HG03342 (cell line): Measurements from ENCODE around the gene DIP2C.
"Not testable (repeated sequence)": the region's sequence is repeated elsewhere in the genome, so short reads cannot be mapped to it uniquely, and the experiment has no call there.

ENCODE experiments used
- ATAC-seq: cut with Tn5 transposase; IDR thresholded peaks from one replicate; pipeline ENCODE4 v1.9.1; 2021; ENCODE audit warnings: mild to moderate bottlenecking, moderate library complexity; ENCODE audit not compliant: unreplicated experiment

Gene DIP2C

DNA sequence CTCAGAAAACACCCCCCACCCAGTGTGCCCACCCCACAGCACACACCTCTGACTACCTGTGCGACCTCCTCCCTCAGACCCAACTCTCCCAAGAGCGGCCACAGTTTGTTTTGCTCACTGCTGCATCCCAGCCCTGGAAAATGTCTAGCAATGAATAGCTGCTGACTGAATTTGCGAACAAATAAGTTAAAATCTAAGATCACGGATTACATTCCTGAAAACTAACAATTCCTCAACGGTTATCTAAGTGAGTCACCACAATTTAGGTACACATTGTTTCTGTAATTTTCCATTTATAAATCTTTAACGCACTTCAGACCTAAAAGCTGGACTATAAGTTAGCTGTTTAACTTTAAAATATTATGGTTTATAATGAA is 319.0 kb downstream of the DIP2C start:
- ATAC-seq, result no peak

GRCh38 chr10:369684-370448 is 319.6 kb downstream of the DIP2C start:
- no peak for ATAC-seq

GRCh38 chr10:369221-369683 is 320.2 kb downstream of the DIP2C start:
- no peak for ATAC-seq

DNA sequence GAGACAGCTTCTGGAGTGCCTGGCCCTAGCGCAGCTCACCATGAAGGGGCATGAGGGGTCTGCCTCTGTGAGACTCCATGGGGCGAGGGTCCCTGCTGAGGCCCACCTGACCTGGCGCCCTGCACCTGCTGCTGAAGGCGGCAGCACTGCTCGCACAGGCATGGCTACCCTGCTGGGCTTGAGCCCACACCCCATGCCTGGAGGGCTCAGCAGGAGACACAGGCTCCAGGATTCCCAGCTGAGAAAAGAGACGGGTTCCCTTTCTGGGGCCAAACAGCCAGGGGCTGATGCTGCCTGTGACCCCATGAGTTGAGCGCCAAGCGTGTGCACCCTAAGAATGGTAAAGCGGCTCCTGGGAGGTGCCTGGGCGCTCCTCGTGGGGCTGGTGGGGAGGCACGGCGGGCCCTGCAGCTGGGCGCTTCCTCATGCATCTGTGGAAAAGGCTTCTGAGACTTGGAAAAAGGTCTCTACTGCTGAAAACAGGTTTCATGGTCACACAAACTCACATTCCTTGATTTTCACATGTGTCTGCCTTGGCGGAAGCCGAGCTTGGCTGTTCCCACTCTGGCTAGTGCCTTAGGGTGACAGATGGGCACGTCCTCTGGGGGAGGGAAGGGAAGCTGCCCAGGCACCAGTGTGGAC is 320.8 kb downstream of the DIP2C start:
- no peak for ATAC-seq

DNA sequence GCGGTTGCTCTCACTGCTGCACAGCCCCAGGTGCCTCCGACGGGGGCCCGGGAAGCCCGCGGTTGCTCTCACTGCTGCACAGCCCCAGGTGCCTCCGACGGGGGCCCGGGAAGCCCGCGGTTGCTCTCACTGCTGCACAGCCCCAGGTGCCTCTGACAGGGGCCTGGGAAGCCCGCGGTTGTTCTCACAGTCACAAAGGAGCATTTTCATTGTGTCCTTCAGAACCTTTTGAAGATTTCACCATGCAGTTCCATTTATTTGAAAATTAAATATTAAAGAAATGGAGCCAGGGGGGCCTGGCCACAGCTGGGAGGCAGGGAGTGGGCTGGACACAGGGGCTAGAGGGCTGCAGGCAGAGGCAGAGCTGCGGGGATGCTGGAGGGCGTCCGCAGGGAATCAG is 321.4 kb downstream of the DIP2C start:
- ATAC-seq, result not testable (repeated sequence)

- no peak for ATAC-seq
These were observed 321.8 kb downstream of the DIP2C start for GRCh38 chr10:367636-368035.

- ATAC-seq, result no peak
These were observed 323.3 kb downstream of the DIP2C start for GRCh38 chr10:366186-366585.

- ATAC-seq, result no peak
These were observed 325.1 kb downstream of the DIP2C start for GRCh38 chr10:364267-364775.

GRCh38 chr10:363152-363551 is 326.3 kb downstream of the DIP2C start:
- no peak for ATAC-seq

DNA sequence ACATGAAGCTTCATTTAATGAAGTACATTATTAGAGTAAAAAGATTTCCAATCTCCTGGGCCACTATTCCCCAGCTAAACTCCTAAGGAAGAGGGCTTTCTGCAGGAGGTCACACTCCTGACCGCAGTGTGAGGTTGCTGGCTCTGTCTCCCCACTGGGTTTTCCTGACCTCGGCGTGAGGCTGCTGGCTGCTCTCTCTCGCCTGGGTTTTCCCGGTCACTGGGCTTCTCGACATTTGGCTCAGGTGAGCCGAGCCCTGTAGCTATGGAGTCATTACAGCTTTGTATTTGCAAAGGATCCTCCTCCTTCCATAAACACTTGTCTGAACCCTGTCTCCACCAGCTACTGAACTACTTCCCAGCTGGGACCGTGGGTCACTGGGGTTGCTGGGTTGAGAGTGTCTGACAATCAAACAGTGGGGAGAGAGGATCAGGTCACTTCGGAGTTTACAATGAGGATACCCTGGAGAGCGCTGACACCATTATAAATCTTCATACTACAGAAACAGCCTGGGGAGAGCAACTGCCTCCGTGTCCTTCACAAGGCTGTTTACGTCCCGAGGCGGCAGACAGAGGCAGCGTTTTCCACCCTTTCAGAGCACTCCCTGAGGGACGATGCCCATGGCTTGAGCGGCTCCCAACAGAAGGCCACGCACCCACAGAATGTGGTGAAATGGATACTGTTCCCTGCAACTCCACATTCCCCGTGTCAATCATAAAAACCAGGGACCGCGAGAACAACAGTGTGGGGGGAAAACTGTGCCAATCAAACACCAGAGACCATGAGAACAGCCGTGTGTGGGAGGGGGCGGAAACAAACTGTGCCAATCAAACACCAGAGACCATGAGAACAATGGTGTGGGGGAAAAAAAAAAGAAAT is 328.0 kb downstream of the DIP2C start:
- ATAC-seq, result no peak

- no peak for ATAC-seq
These were observed 328.8 kb downstream of the DIP2C start for GRCh38 chr10:360653-361052.

DNA sequence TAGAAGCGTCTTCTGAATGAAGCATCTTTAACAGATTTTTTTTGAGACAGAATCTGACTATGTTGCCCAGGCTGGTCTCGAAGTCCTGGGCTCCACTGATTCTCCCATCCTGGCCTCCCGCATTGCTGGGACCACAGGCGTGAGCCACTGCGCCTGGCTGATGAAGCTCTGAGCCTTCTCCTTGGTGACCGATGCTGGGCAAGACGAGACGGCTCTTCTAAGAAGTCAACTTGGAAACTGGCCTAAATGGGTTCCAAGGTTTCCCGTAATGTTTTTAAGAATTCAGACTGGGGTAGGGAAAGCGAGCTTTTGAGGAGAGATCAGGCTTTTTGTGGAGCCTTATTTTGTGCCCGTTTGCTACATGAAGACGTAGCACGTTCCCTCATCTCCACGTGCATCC is 329.7 kb downstream of the DIP2C start:
- no peak for ATAC-seq

GRCh38 chr10:359093-359492 is 330.4 kb downstream of the DIP2C start:
- no peak for ATAC-seq

GRCh38 chr10:357201-357950 is 332.1 kb downstream of the DIP2C start:
- no peak for ATAC-seq

- ATAC-seq, result no peak
These were observed 333.0 kb downstream of the DIP2C start for GRCh38 chr10:356452-356851.

DNA sequence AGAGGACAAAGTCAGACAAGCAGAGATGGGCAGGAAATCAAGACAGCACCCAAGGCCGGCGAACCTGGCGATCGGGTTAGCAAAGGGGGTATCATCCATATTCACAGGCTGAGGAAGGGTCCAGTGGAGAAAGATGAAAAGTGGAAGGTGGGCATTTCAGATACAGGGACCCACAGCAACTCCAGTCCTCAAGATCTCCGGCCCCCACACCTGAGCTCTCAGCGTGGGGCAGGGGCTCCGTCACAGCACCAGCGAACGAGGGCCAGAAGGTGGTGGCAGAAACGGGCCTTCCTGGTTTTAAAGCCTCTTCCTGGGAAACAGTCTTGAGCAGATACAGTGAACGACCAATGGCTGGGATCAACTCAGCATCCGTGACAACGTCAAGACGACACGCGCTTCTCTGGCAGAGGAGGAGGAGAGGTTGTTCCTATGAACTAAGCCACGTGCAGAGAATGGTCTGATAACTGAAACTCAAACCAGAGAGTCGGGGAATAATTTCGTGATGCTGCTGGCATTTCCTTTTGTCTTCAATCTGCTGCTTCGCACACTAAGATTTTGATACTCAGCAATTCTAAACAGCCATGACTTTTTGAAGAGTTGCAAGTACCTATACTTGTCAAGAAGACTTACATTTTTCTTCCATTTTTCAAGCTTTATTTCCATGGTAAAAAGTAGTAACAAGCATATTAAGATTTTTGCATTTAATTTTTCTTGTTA is 334.4 kb downstream of the DIP2C start:
- ATAC-seq, result no peak

DNA sequence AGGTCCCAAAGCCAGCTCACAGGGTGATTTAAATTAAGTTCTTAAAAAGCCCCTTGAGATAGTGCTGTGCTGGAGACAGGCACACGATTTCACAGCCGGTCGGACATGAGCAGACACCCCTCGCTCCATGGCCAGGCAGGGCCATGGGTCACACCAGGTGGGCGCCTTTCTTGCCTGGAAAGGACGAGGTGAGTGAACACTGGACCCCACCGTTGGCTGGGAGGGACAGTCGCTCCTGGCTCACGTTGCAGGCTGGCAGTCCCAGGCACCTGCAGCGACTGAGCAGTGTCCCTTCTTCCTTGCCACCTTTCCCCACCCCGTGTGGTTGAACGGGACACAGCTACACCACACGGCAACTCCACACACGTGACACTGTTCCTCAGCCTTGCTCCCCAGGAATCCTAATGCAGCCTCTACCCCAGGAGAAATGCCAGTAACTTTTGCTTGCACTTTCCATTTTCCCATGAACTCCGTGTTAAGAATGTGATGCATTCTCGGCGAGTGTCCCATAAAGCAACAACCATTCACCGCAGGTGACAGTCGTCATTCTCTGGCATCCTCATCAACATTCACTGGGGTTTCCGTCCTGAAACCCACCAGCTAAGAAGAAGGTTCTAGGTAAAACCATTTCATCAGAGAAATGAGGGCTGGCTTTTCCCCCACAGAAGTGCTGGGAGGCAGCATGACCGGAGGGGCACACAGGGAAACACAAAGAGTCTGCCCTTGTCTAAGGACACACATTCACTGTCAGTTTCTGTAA is 336.8 kb downstream of the DIP2C start:
- ATAC-seq, result no peak

GRCh38 chr10:351770-352334 is 337.6 kb downstream of the DIP2C start:
- ATAC-seq, result no peak

- ATAC-seq, result no peak
These were observed 338.4 kb downstream of the DIP2C start for GRCh38 chr10:350981-351501.
